ENCODE measurements around the gene SOX6.

SOX6 gene

DNA sequence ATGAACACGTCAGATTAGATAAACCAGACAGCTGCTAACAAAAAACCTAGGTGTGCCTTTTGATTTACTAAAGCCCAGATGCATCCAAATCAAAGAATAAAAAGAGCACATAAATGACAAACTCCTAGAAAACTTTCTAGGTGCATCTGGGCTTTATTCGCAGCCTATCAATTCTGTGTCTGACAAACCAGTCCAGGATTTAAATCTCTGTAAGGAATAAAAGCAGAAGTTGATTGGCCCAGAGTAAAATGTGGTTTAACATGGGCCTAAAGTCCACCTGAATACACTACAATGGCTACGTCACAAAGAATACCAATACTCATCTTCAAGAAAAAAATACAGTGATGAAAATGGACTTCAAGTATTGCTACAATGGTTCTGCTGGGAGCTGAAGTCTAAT lies 66.8 kb downstream of the SOX6 start:
- Histone ChIP-seq H3K79me2 (ENCODE audit: control insufficient read depth, low read length) (no peaks in the 10 kb centered on the region), H4K20me1 (ENCODE audit: control insufficient read depth, insufficient read depth, low read depth, low read length) (no peaks in the 10 kb centered on the region), H3K9me3 (ENCODE audit: control insufficient read depth, insufficient read depth, low read length) (no peaks in the 10 kb centered on the region), H3F3A (ENCODE audit: control insufficient read depth, insufficient read depth) (no peaks in the 10 kb centered on the region), H3K4me2 (ENCODE audit: low read length) (no peak overlapping the region), H3K9me2 (replicated peaks; ENCODE audit: control insufficient read depth, low read length) (no peaks in the 10 kb centered on the region), H3K36me3 (ENCODE audit: control insufficient read depth, low read length) (no peaks in the 10 kb centered on the region), H3K27ac (ENCODE audit: low read depth, low read length) (no peak overlapping the region), H3K4me1 (ENCODE audit: control insufficient read depth, low read length) (no peaks in the 10 kb centered on the region), H3K27me3 (ENCODE audit: control insufficient read depth, low read length) (no peaks in the 10 kb centered on the region), H3K4me3 (ENCODE audit: low read length) (no peak overlapping the region)
- TF ChIP-seq, protein P1, sequence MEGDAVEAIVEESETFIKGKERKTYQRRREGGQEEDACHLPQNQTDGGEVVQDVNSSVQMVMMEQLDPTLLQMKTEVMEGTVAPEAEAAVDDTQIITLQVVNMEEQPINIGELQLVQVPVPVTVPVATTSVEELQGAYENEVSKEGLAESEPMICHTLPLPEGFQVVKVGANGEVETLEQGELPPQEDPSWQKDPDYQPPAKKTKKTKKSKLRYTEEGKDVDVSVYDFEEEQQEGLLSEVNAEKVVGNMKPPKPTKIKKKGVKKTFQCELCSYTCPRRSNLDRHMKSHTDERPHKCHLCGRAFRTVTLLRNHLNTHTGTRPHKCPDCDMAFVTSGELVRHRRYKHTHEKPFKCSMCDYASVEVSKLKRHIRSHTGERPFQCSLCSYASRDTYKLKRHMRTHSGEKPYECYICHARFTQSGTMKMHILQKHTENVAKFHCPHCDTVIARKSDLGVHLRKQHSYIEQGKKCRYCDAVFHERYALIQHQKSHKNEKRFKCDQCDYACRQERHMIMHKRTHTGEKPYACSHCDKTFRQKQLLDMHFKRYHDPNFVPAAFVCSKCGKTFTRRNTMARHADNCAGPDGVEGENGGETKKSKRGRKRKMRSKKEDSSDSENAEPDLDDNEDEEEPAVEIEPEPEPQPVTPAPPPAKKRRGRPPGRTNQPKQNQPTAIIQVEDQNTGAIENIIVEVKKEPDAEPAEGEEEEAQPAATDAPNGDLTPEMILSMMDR (IDR thresholded peaks at IDR 0.05; ENCODE audit: low read depth, low read length, poor library complexity, severe bottlenecking): no peak
- TF ChIP-seq EZH2phosphoT487 (IDR thresholded peaks at IDR 0.05; ENCODE audit: borderline replicate concordance, low read length): no peak

DNA sequence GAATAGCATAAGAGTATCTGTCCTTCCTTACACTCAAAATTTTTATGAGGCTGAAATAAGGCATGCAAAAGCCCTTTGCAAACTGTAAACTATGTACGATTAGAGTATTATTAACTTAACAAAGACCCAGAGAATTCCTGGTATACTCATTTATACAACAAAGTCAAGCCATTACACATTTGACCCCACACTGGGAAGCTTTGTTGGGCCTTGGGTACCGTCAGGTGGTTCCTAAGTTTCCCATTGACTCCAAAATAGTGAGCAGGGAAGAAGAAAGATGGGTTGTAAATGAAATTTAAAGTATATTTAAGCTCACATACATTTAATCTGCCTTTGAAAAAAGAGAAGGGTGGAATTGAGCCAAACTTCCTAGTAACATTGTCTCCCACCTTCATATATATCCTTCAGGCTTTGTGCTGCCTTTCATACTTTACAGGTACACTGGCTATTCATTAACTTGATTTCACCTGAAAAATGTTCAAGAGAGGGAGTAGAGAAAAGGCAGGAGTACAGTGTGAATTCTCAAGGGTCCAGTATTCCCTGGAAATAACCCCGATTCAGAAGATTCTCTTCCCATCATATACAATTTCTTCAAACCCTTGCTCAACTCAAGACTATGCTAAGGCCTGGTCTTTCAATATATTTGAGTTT lies 68.6 kb downstream of the SOX6 start:
- no peaks in the 10 kb centered on the region for H3K4me1 ChIP-seq (ENCODE audit: control insufficient read depth, low read length)
- H3F3A ChIP-seq (ENCODE audit: control insufficient read depth, insufficient read depth): no peaks in the 10 kb centered on the region
- no peak overlapping the region for H3K27ac ChIP-seq (ENCODE audit: low read depth, low read length)
- no peak overlapping the region for H3K4me3 ChIP-seq (ENCODE audit: low read length)
- no peaks in the 10 kb centered on the region for H3K27me3 ChIP-seq (ENCODE audit: control insufficient read depth, low read length)
- no peaks in the 10 kb centered on the region for H3K9me2 ChIP-seq (replicated peaks; ENCODE audit: control insufficient read depth, low read length)
- H4K20me1 ChIP-seq (ENCODE audit: control insufficient read depth, insufficient read depth, low read depth, low read length): no peaks in the 10 kb centered on the region
- no peak for TF ChIP-seq EZH2phosphoT487 (IDR thresholded peaks at IDR 0.05; ENCODE audit: borderline replicate concordance, low read length)
- TF ChIP-seq, protein P1 (IDR thresholded peaks at IDR 0.05; ENCODE audit: low read depth, low read length, poor library complexity, severe bottlenecking): no peak
- H3K36me3 ChIP-seq (ENCODE audit: control insufficient read depth, low read length): no peaks in the 10 kb centered on the region
- H3K9me3 ChIP-seq (ENCODE audit: control insufficient read depth, insufficient read depth, low read length): no peaks in the 10 kb centered on the region
- H3K79me2 ChIP-seq (ENCODE audit: control insufficient read depth, low read length): no peaks in the 10 kb centered on the region
- no peak overlapping the region for H3K4me2 ChIP-seq (ENCODE audit: low read length)

DNA sequence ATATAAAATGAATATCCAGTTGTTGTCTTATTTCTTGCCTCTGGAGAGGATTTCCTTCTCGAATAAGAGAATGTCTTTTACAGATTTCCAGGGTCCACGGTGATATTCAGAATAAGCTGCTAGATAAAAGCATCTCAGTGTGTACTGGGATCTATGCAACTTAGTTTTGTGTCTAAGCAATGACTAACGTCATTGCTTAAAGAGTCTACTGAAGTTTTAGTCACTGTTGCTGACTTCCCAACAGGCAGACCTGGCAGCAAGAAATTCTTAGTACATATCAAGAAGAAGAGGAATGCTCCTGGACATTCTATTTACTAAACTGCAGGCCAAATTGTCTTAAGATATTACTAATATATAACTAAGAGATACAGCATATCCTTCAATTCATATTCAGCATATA lies 70.3 kb downstream of the SOX6 start:
- TF ChIP-seq EZH2phosphoT487 (IDR thresholded peaks at IDR 0.05; ENCODE audit: borderline replicate concordance, low read length): no peak
- TF ChIP-seq, protein P1 (IDR thresholded peaks at IDR 0.05; ENCODE audit: low read depth, low read length, poor library complexity, severe bottlenecking): no peak
- H3K9me2 ChIP-seq (replicated peaks; ENCODE audit: control insufficient read depth, low read length): no peaks in the 10 kb centered on the region
- no peak overlapping the region for H3K27ac ChIP-seq (ENCODE audit: low read depth, low read length)
- no peak overlapping the region for H3K4me2 ChIP-seq (ENCODE audit: low read length)
- no peaks in the 10 kb centered on the region for H3K27me3 ChIP-seq (ENCODE audit: control insufficient read depth, low read length)
- no peaks in the 10 kb centered on the region for H3K79me2 ChIP-seq (ENCODE audit: control insufficient read depth, low read length)
- H3K4me3 ChIP-seq (ENCODE audit: low read length): no peak overlapping the region
- no peaks in the 10 kb centered on the region for H3F3A ChIP-seq (ENCODE audit: control insufficient read depth, insufficient read depth)
- no peaks in the 10 kb centered on the region for H3K36me3 ChIP-seq (ENCODE audit: control insufficient read depth, low read length)
- H3K9me3 ChIP-seq (ENCODE audit: control insufficient read depth, insufficient read depth, low read length): no peaks in the 10 kb centered on the region
- no peaks in the 10 kb centered on the region for H3K4me1 ChIP-seq (ENCODE audit: control insufficient read depth, low read length)
- H4K20me1 ChIP-seq (ENCODE audit: control insufficient read depth, insufficient read depth, low read depth, low read length): no peaks in the 10 kb centered on the region
